GM19468 (cell line): ENCODE measurements around the gene ZNF428.
"Not testable (repeated sequence)": the region's sequence is repeated elsewhere in the genome, so short reads cannot be mapped to it uniquely, and the experiment has no call there.

Experiments used
- ATAC-seq: cut with Tn5 transposase; IDR thresholded peaks from one replicate; pipeline ENCODE4 v1.9.1; 2021; ENCODE audit warnings: mild to moderate bottlenecking, moderate library complexity, moderate number of reproducible peaks; ENCODE audit not compliant: unreplicated experiment; ENCODE audit errors: extremely low read depth

ZNF428 gene, protein sequence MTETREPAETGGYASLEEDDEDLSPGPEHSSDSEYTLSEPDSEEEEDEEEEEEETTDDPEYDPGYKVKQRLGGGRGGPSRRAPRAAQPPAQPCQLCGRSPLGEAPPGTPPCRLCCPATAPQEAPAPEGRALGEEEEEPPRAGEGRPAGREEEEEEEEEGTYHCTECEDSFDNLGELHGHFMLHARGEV

GRCh38 chr19:43619262-43620060 is at the start of gene ZNF428:
Gene ZNF428, minus strand, starts transcription at chr19:43619629. Its CDS starts 5,325 bp downstream, at chr19:43614304.
- ATAC-seq, result peak; percentile 77

DNA sequence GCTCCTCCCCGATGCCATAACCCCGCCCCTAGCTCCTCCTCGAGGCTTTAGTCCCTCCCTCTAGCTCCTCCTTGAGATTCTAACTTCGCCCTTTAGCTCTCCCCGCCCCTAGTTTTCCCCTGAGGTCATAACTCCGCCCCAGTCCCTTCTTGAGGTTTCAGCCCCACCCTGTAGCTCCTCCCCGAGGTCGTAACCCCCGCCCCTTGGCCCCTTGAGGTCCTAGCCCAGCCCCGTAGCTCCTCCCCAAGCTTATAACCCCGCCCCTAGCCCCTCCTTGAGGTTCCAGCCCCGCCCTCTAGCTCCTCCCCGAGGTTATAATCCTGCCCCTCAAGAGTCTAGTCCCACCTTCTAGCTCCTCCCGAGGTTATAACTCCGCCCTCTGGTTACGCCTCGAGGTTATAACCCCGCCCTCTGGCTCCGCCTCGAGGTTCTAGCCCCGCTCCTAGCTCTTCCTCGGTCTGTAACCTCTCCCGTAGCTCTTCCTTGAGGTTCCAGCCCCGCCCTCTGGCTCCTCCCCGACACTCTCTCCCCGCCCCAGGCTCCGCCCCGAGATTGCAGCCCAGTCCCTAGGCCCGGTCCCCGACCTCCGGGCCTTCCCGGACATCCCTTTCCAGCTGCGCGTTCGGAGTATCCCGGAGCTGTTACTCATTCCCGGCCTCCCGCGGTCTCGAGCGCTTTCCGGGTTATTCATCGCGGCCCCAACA is 49.1 kb upstream of the ZNF428 start:
- peak; percentile 66 for ATAC-seq

GRCh38 chr19:43667876-43668405 is 48.5 kb upstream of the ZNF428 start:
- no peak for ATAC-seq

GRCh38 chr19:43667126-43667875 is 47.9 kb upstream of the ZNF428 start:
- ATAC-seq, result no peak

DNA sequence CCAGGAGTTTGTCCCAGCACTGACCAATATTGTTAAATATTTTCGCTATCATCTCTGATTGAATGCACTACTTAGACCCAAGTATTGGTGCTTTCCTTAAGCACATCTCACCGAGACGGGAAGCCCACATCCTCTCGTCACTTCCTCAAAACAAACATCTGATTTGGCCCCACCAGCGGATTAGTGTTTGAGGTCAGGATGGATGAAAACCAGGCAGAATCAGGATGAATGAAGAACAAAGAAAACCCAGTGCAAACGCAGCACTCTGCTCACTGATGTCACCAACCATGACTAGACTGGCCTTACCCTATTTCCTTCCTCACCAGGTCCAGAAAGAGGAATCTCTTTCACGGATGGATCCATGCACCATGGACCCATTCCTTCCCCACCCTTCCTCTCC is 44.6 kb upstream of the ZNF428 start:
- ATAC-seq, result no peak

GRCh38 chr19:43662487-43662886 is 43.1 kb upstream of the ZNF428 start:
- ATAC-seq, result no peak

- ATAC-seq, result no peak
Measured at GRCh38 chr19:43660971-43661360, 41.5 kb upstream of the ZNF428 start.

- ATAC-seq, result no peak
Measured at GRCh38 chr19:43660301-43660970, 41.0 kb upstream of the ZNF428 start.

- no peak for ATAC-seq
Measured at GRCh38 chr19:43658494-43658893, 39.1 kb upstream of the ZNF428 start.

DNA sequence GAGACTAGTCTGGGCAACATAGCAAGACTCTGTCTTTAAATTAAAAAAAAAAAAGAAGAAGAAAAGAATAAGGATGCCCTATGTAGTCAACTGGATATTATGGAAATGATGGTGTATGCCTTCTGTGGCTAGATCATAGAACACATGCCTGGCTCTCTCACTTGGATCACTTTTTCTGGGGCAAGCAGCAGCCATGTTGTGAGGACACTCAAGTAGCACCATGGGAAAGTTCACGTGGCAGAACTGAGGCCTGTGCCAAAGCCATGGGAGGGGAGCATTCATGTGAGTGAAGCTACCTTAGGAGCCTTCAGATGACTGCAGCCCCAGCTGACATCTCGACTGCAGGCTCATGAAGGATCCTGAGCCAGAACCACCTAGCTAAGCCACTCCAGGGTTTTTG is 38.6 kb upstream of the ZNF428 start:
- no peak for ATAC-seq

GRCh38 chr19:43656436-43656835 is 37.0 kb upstream of the ZNF428 start:
- ATAC-seq, result no peak

DNA sequence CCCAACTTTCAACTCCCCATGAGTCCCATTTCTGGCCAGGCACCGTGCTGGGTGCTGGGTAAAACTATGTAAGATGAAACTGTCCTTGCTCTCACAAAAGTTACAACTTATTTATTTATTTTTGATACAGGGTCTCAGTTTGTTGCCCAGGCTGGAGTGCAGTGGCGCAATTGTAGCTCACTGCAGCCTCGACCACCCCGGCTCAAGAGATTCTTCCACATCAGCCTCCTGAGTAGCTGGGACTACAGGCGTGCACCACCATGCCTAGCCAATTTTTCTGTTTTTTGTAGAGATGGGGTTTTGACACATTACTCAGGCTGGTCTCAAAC is 33.1 kb upstream of the ZNF428 start:
- ATAC-seq, result no peak

GRCh38 chr19:43651758-43652545 is 32.5 kb upstream of the ZNF428 start:
- no peak for ATAC-seq

DNA sequence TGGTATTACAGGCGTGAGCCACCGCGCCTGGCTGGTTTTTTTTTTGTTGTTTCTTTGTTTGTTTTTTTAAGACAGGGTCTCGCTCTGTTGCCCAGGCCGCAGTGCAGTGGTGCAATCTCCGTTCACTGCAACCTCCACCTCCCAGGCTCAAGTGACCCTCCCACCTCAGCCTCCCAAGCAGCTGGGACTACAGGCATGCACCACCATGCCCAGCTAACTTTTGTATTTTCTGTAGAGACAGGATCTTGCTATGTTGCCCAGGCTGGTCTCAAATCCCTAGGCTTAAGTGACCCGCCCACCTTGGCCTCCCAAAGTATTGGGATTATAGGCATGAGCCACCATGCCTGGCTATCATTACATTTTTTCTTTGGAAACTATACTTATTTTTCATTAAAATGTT is 30.8 kb upstream of the ZNF428 start:
- not testable (repeated sequence) for ATAC-seq

DNA sequence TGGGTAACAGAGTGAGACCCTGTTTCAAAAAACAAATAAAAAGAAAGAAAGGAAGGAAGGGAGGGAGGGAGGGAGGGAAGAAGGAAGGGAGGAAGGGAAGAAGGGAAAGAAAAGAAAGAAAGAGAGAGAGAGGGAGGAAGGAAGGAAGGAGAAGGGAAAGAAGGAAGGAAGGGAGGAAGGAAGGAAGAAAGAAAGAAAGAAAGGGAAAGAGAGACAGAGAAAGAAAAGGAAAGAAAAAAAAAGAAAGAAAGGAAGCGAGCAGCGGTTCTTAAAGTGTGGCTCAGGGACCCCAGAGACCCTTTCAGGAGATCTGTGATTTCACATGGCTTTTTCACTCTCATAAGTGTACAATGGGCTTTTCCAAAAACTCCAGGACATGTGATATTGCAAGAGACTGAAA is 30.1 kb upstream of the ZNF428 start:
- ATAC-seq, result no peak

DNA sequence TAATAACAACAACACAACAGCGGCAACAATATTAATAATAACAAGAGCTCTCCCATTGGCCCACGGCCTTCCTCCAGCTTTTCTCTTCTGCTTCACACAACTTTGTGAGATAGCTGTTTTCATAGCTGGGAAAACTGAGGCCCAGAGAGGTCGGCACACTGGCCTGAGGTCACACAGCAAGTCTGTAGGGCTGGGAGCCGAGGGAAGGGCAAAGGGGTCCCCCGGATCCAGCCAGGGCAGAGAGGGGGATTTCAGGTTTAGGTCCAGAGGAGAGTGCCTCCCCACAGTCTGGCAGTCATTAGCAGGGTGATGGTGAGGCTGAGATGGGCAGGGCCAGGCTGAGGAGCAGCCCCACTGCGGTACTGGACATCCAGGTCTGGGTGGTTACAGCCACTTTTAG is 29.2 kb upstream of the ZNF428 start:
- no peak for ATAC-seq

DNA sequence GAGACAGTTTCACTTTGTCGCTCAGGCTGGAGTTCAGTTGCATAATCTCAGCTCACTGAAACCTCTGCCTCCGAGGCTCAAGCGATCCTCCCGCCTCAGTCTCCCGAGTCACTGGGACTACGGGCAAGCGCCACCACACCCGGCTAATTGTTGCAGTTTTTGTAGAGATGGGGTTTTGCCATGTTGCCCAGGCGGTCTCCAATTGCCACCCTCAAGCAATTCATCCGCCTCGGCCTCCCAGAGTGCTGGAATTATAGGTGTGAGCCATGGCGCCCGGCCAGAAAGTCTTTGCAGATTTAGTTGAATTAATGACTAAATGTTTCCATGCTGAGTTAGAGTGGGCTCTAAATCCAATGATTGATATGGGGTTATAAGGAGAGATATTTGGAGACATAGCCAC is 24.8 kb upstream of the ZNF428 start:
- ATAC-seq, result no peak

DNA sequence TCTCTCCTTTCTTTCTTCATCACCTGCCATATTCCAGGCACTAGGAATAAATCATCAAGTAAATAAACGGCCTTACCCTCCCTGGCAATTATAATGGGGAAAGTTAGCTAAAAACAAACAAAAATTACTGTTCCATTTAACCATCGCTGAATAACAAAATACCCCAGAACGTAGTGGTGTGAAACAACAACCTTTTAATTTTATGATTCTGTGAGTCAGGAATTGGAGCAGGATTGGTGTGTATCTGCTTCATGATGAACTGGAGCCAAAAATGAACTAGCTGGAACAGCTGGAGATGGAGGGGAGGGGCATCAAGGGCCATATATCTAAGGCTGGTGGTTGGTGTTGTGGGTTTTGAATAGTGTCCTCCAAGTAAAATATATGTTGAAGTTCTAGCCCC is 23.9 kb upstream of the ZNF428 start:
- no peak for ATAC-seq

DNA sequence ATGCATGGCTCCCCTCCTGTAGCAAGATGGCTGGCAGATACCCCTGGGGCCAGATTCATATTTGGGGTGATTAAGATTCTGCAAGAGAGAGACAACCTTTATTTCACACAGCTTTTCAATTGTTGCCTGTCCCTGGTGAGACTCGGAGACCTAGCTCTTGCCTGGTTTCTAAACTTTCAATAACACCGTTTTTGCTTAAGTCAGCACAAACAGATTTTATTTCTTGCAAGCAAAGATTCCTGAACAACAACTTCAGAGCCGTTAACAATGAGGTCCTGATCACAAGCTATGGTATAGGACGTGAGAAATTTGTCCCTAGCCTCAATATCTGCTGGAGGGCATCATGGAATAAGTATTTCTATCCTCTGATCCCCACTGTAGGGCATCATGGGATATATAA is 23.1 kb upstream of the ZNF428 start:
- no peak for ATAC-seq
